ENCODE data around the gene PLEKHO2. TPM values are rescaled to one million over a fixed set of nuclear protein-coding genes. Genes with fewer than 3 reads are reported as not detected.

Gene PLEKHO2
- total and polyA plus RNA-seq, 2 of the 8 experiments (the other 6 are each of a cell fraction or from before 2014, with no cell fraction given), result 16.9 to 20.1 TPM

- Histone ChIP-seq H3K36me3 (ENCODE audit: control insufficient read depth in 2 of 4, insufficient read depth in 4 of 4, low read length in 3 of 4) (peaks cover 4 to 29% (median 11%) of the 10 kb centered on the region in 4 experiments; a peak in 6 of 8 replicates), H2BK120ac (replicated peaks; ENCODE audit: low read depth, low read length) (no peak overlapping the region), H3K14ac (ENCODE audit: insufficient read length) (no peak overlapping the region), H4K20me1 (replicated peaks in 1 of 2; ENCODE audit: control insufficient read depth in 1 of 2, insufficient read depth in 2 of 2, low read length in 2 of 2) (peaks cover 2 to 26% of the 10 kb centered on the region in 2 experiments), H4K5ac (ENCODE audit: insufficient read length, low read depth, low read length) (no peak overlapping the region), H3K9ac (replicated peaks in 1 of 4; ENCODE audit: extremely low read depth in 1 of 4, low read depth in 3 of 4, low read length in 3 of 4) (no peak overlapping the region), H3K4ac (replicated peaks; ENCODE audit: insufficient read length, low read depth, low read length) (no peak overlapping the region), H4K8ac (ENCODE audit: extremely low read depth, insufficient read depth, low read length) (no peak overlapping the region), H4K91ac (replicated peaks; ENCODE audit: insufficient read length, low read length) (no peak overlapping the region), H3K9me3 (ENCODE audit: insufficient read depth in 2 of 2, low read depth in 1 of 2, low read length in 1 of 2) (no peaks in the 10 kb centered on the region), H3K79me2 (ENCODE audit: control insufficient read depth in 1 of 2, insufficient read depth in 2 of 2, low read length in 2 of 2) (peaks cover 0 to 54% of the 10 kb centered on the region in 2 experiments; a peak in 2 of 4 replicates), H2AK5ac (ENCODE audit: low read depth, low read length) (no peak overlapping the region), H2AFZ (ENCODE audit: low read length) (no peak overlapping the region), H2BK20ac (ENCODE audit: low read length) (no peak overlapping the region), H3K27me3 (replicated peaks in 1 of 4; ENCODE audit: control insufficient read depth in 3 of 4, extremely low read depth in 1 of 4, insufficient read depth in 3 of 4, low read length in 3 of 4) (no peaks in the 10 kb centered on the region), H3K18ac (ENCODE audit: extremely low read depth, low read length) (no peak overlapping the region), H2BK5ac (ENCODE audit: low read depth, low read length) (peak overlapping the region; percentile 66; the same call in 1 of the 2 replicates), H3K4me2 (ENCODE audit: insufficient read depth in 1 of 2, low read depth in 2 of 2, low read length in 2 of 2) (no peak overlapping the region), H3K27ac (ENCODE audit: low read depth, low read length) (no peak overlapping the region), H3K79me1 (ENCODE audit: low read depth, low read length) (peaks cover 21% of the 10 kb centered on the region), H3K4me3 (ENCODE audit: extremely low read depth in 1 of 4, insufficient read depth in 2 of 4, low read depth in 3 of 4, low read length in 4 of 4) (no peak overlapping the region), H3K4me1 (replicated peaks in 1 of 4; ENCODE audit: control insufficient read depth in 3 of 4, insufficient read depth in 4 of 4, low read length in 3 of 4) (peaks cover 12 to 26% (median 20%) of the 10 kb centered on the region in 4 experiments), H3K23me2 (ENCODE audit: low read depth, low read length) (no peaks in the 10 kb centered on the region), H2BK15ac (ENCODE audit: low read length) (no peak overlapping the region), H3K56ac (replicated peaks; ENCODE audit: insufficient read length, low read depth, low read length) (no peak overlapping the region), H3K23ac (ENCODE audit: insufficient read length) (no peak overlapping the region), H2BK12ac (ENCODE audit: low read depth, low read length) (no peak overlapping the region)
- CTCF ChIA-PET (ENCODE audit: partially characterized antibody), result interaction anchor here (0.5 to 2.6 kb wide), 8 partner anchors 11 to 198 kb away, joined by 3 to 6 read pairs (median 4); no protein-coding TSS in a partner anchor
- DNase-seq (ENCODE audit: low read depth in 1 of 2, low spot score in 2 of 2) (no peak), FAIRE-seq (no peak)
- 91% methylated on average over 7 of the region's 7 CpGs; no CpG with 5 or more reads in 1 of the 2 experiments for WGBS, 2 experiments (ENCODE audit: extremely low coverage in 1 of 2, insufficient coverage in 1 of 2, insufficient read length in 1 of 2, insufficient replicate concordance in 2 of 2, low coverage in 1 of 2, low lambda C conversion rate in 2 of 2, missing lambda C conversion rate in 1 of 2)
- POLR2A ChIA-PET (ENCODE audit: partially characterized antibody), result interaction anchor here (1.0 to 2.9 kb wide), 9 partner anchors 9 to 82 kb away, joined by 3 to 10 read pairs (median 3); partner anchors contain the start of gene PIF1
- TF ChIP-seq SIN3A (conservative IDR thresholded peaks at IDR 0.05 in 1 of 2, IDR thresholded peaks at IDR 0.05 in 1 of 2; ENCODE audit: low read depth in 1 of 2, low read length in 2 of 2) (no peak), EGR1 (IDR thresholded peaks at IDR 0.05; ENCODE audit: borderline replicate concordance, low read depth, low read length) (no peak), JUN (IDR thresholded peaks at IDR 0.05; ENCODE audit: low read depth, low read length) (no peak), BACH1 (IDR thresholded peaks at IDR 0.05; ENCODE audit: low read length) (no peak), POLR2A (IDR thresholded peaks at IDR 0.05; ENCODE audit: control extremely low read depth in 1 of 2, low read depth in 2 of 2, low read length in 2 of 2) (no peak), HDAC2 (IDR thresholded peaks at IDR 0.05; ENCODE audit: borderline replicate concordance in 1 of 2, low read depth in 2 of 2, low read length in 2 of 2) (no peak)
These were observed 13.7 kb downstream of the PLEKHO2 start for GRCh38 chr15:64855205-64855975.

Measured in H1 (cell line).